Glutamatergic neuron (in vitro differentiated cells): Measurements from ENCODE around the gene HIGD2A. TPM values are rescaled to one million over a fixed set of nuclear protein-coding genes. Genes with fewer than 3 reads are reported as not detected.
A peak's percentile ranks its signal among the peaks of the same experiment; 100 is the strongest.

Experiments
- DNase-seq: peaks from one replicate; pipeline ENCODE4 v3.0.0; 2022
- H3K27ac Mint-ChIP-seq: one replicate; pipeline ENCODE4 v1.8.0; 2020; ENCODE audit warnings: mild to moderate bottlenecking, mixed read lengths, inconsistent platforms; ENCODE audit not compliant: unreplicated experiment
- H3K27me3 Mint-ChIP-seq: one replicate; pipeline ENCODE4 v1.8.0; 2020; ENCODE audit warnings: mild to moderate bottlenecking, moderate library complexity, mixed read lengths, inconsistent platforms; ENCODE audit not compliant: unreplicated experiment
- H3K36me3 Mint-ChIP-seq: one replicate; pipeline ENCODE4 v1.8.0; 2020; ENCODE audit warnings: mild to moderate bottlenecking, mixed read lengths, inconsistent platforms; ENCODE audit not compliant: unreplicated experiment
- H3K4me1 Mint-ChIP-seq: one replicate; pipeline ENCODE4 v1.8.0; 2020; ENCODE audit warnings: mild to moderate bottlenecking, low read depth, mixed read lengths, inconsistent platforms; ENCODE audit not compliant: unreplicated experiment
- H3K4me3 Mint-ChIP-seq: one replicate; pipeline ENCODE4 v1.8.0; 2020; ENCODE audit warnings: mild to moderate bottlenecking, mixed read lengths, inconsistent platforms; ENCODE audit not compliant: unreplicated experiment
- H3K9me3 Mint-ChIP-seq: one replicate; pipeline ENCODE4 v1.8.0; 2020; ENCODE audit warnings: mild to moderate bottlenecking, moderate library complexity, mixed read lengths, inconsistent platforms; ENCODE audit not compliant: unreplicated experiment
- CTCF ChIP-seq: fragments of 200-600 bp; sonication (generic); IDR thresholded peaks from one replicate; pipeline ENCODE4 v1.5.0; 2021; ENCODE audit not compliant: partially characterized antibody, unreplicated experiment
- total RNA-seq: library from RNA; stranded (reverse); fragmentation: NEBNext Ultra II Directional; extraction: Animal tissue kit (Norgen Biotek cat#: 25700); gene quantifications from one replicate; pipeline ENCODE4 v1.2.1, GENCODE V29; 2021; ENCODE audit not compliant: unreplicated experiment

Gene HIGD2A
- total RNA-seq, 1 donor from 2014 or later: 103 TPM

GRCh38 chr5:176392526-176392925 lies 4.0 kb downstream of the HIGD2A start:
- no peak overlapping the region for H3K4me3 Mint-ChIP-seq
- peaks cover 18% of the 10 kb centered on the region for H3K4me1 Mint-ChIP-seq

DNA sequence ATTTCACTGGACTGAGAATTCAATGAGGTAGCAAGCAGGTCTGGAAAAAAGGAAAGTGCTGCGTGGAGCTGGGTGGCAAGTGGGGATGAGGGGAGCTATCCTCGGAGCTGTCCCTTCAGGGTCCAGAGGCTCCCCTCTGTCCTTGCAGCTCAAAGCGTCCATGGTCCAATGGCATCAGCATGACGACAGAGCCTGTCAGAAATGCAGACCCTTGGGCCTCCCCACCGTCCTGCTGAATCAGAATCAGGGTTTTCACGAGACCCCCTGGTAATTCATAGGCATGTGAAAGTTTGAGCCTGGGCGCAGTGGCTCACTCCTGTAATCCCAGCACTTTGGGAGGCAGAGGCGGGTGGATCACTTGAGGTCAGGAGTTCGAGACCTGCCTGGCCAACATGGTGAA lies 5.5 kb downstream of the HIGD2A start:
- H3K4me1 Mint-ChIP-seq: peaks cover 19% of the 10 kb centered on the region

More at GRCh38 chr5:176392526-176392925, 4.0 kb downstream of the HIGD2A start:
- Mint-ChIP-seq H3K27me3 (peaks cover 11% of the 10 kb centered on the region), H3K36me3 (no peaks in the 10 kb centered on the region), H3K27ac (no peak overlapping the region), H3K9me3 (peaks cover 11% of the 10 kb centered on the region)
- TF ChIP-seq CTCF: no peak
- DNase-seq: no peak

DNA sequence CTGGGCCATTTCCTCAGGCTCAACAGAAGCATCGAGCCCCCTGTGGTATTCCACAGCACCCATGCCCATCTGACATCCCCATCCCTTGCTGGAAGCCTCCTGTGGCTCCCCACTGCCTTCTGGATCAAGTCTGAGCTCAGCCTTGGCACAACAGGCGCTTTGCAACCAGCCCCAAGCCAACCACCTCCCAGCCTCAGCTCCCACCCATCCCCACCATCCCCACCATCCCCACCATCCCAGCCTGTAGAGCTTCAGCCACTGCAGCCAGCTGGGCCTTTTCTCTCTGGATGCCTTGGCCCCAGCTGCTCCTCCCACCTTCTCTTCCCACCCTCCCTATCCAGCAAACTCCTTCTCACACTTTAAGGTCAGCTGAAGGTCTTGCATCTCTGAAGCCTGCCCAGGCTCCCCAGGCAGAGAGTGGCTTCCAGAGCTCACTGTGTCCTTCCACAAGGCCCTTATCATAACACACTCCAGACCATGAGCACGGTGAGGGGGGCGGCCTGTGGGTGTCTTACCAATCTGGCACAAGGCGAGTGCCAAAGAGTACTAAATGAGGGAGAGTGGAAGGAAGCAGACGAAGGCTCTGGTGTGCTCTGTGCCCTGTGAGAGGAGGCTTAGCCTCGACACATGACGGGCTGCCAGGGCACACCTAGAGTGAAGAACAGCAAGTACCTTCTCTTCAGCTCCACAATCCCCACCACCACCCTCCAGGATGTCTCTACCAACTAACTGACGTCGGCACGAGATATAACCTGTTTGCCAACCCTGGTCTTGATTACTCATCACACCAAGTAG lies 6.5 kb downstream of the HIGD2A start:
- no peak for TF ChIP-seq CTCF
- Mint-ChIP-seq H3K4me3 (no peak overlapping the region), H3K27ac (no peak overlapping the region), H3K36me3 (no peaks in the 10 kb centered on the region), H3K9me3 (peaks cover 2% of the 10 kb centered on the region), H3K4me1 (peaks cover 17% of the 10 kb centered on the region), H3K27me3 (peaks cover 5% of the 10 kb centered on the region)
- DNase-seq: no peak

More for the DNA sequence above, 5.5 kb downstream of the HIGD2A start:
- H3K4me3 Mint-ChIP-seq: no peak overlapping the region
- H3K9me3 Mint-ChIP-seq: peaks cover 1% of the 10 kb centered on the region
- TF ChIP-seq CTCF: no peak
- DNase-seq: no peak
- H3K27ac Mint-ChIP-seq: no peak overlapping the region
- H3K36me3 Mint-ChIP-seq: no peaks in the 10 kb centered on the region
- H3K27me3 Mint-ChIP-seq: peaks cover 7% of the 10 kb centered on the region

DNA sequence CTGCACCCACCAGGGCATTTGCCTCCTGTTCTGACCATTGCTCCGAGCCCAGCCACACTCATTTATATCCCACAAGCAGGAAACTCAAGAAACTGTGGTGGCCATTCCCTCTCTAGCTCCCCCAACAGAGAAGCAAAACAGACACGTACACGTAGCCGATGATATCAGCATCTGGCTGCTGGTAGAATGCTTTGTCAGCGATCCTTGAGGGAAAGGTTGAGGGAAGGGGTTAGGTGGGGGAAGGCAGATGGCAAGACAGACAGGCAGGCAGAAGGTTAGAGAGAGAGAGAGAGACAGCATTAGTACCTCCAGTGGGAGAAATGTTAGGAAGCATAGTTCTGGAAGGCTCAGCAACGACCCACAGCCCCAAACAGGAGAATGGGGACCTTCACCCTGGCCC lies 7.8 kb downstream of the HIGD2A start:
- Mint-ChIP-seq H3K27me3 (peaks cover 5% of the 10 kb centered on the region), H3K4me1 (peaks cover 21% of the 10 kb centered on the region), H3K4me3 (peak overlapping the region; percentile 40), H3K27ac (peak overlapping the region; percentile 83), H3K36me3 (no peaks in the 10 kb centered on the region), H3K9me3 (peaks cover 2% of the 10 kb centered on the region)
- DNase-seq: no peak
- TF ChIP-seq CTCF: no peak

GRCh38 chr5:176397736-176398420 lies 9.3 kb downstream of the HIGD2A start:
- peaks cover 33% of the 10 kb centered on the region for H3K4me1 Mint-ChIP-seq
- peaks cover 9% of the 10 kb centered on the region for H3K27me3 Mint-ChIP-seq
- DNase-seq: no peak
- H3K9me3 Mint-ChIP-seq: peaks cover 2% of the 10 kb centered on the region
- no peak overlapping the region for H3K4me3 Mint-ChIP-seq
- H3K36me3 Mint-ChIP-seq: no peaks in the 10 kb centered on the region
- no peak for TF ChIP-seq CTCF
- H3K27ac Mint-ChIP-seq: peak overlapping the region; percentile 59
